Gastrocnemius medialis (tissue), 4 donors: ENCODE data around the gene ZNF524.

Experiments
- CTCF ChIP-seq, 5 experiments: fragments of 450-650 bp in 3 of 5; fragments of 200-600 bp in 2 of 5; sonication (generic) in 2 of 5; IDR thresholded peaks in 4 of 5; conservative IDR thresholded peaks in 1 of 5; 1 replicate in 4 of 5; 2 replicates in 1 of 5; pipeline ENCODE4 v1.5.1; 2016 to 2019; ENCODE audit warnings: antibody characterized with exemption in 5 of 5, mild to moderate bottlenecking in 3 of 5, moderate library complexity in 3 of 5
- POLR2A ChIP-seq, 2 donors: fragments of 450-650 bp; IDR thresholded peaks; one replicate each; pipeline ENCODE4 v1.6.1; 2017; ENCODE audit warnings: antibody characterized with exemption in 2 of 2, mild to moderate bottlenecking in 2 of 2, moderate library complexity in 2 of 2

DNA sequence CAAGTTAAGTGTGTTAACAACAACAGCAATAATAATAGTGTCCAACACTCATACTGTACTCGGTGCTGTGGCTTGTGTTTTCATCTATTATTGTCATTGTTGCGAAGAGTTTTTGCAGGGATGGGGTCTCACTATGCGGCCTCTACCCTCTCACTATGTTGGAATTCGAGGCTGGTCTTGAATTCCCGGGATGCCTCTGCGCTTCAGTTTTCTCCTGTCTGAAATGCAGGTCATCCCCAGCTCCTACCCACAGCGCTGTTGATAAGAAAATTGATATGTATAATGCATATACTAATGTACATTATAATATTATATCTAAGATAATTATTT lies 49.8 kb upstream of the ZNF524 start:
- TF ChIP-seq POLR2A (IDR thresholded peaks at IDR 0.05), result no peak
- no peak for TF ChIP-seq CTCF (IDR thresholded peaks at IDR 0.05 in 4 of 5, conservative IDR thresholded peaks at IDR 0.05 in 1 of 5)
